Mucosa of descending colon (tissue), 3 donors: ENCODE data around the gene ADIPOR1. TPM values are rescaled to one million over a fixed set of nuclear protein-coding genes. Genes with fewer than 3 reads are reported as not detected.
"Not testable (repeated sequence)": the region's sequence is repeated elsewhere in the genome, so short reads cannot be mapped to it uniquely, and the experiment has no call there.

Experiments
- ATAC-seq: fragments of 200-7000 bp; cut with Tn5 transposase; one replicate; pipeline ENCODE4 v1.9.1; 2020; ENCODE audit warnings: mild to moderate bottlenecking, moderate library complexity
- DNase-seq, 3 donors: peaks; one replicate each; pipeline ENCODE4 v3.0.0-alpha.2; 2020
- H3K36me3 ChIP-seq: fragments of 200-600 bp; one replicate; pipeline ENCODE4 v1.8.0; 2021; ENCODE audit warnings: low read depth, mild to moderate bottlenecking
- H3K4me1 ChIP-seq: fragments of 200-600 bp; one replicate; pipeline ENCODE4 v1.8.0; 2021; ENCODE audit warnings: low read depth, mild to moderate bottlenecking
- H3K4me3 ChIP-seq: fragments of 200-600 bp; one replicate; pipeline ENCODE4 v1.8.0; 2021; ENCODE audit warnings: mild to moderate bottlenecking
- H3K9me3 ChIP-seq: fragments of 200-600 bp; one replicate; pipeline ENCODE4 v1.8.0; 2021; ENCODE audit warnings: mild to moderate bottlenecking
- CTCF ChIP-seq: fragments of 200-600 bp; IDR thresholded peaks from one replicate; pipeline ENCODE4 v1.8.0; 2022; ENCODE audit warnings: antibody characterized with exemption, mild to moderate bottlenecking
- intact Hi-C, 2 donors: fragments of 100-400 bp; cut with DNase I in 1 of 2; cut with micrococcal nuclease in 1 of 2; formaldehyde crosslinking; loops; one replicate each; pipeline versions ENCODE4 v1.11.0 to v1.11.1; 2022; cut with DNase I, micrococcal nuclease
- total RNA-seq, 3 donors: library from RNA; stranded (reverse); fragmentation: NEBNext Ultra II Directional in 2 of 3; extraction: Animal tissue kit (Norgen Biotek cat#: 25700) in 2 of 3; gene quantifications; one replicate each; pipeline versions ENCODE4 v1.2.1 to v1.2.4, GENCODE V29; 2021 to 2023
- donor health status: DM: no; HTN: no; CAD: no; lungs with moderate emphysema.
- donor health status: DM: no; HTN: no; CAD: no.
- donor health status: DM: no; HTN: yes; CAD: no.

The ADIPOR1 gene
- total RNA-seq, 3 donors from 2014 or later = 61.6 to 78.4 (median 65.8) TPM

- DNase-seq (no peak), ATAC-seq (no peak)
- H3K36me3 ChIP-seq = no peaks in the 10 kb centered on the region
Measured at GRCh38 chr1:202987922-202988583, 29.9 kb upstream of the ADIPOR1 start.

GRCh38 chr1:202987255-202987654 lies 29.1 kb upstream of the ADIPOR1 start:
- no peak overlapping the region for H3K4me3 ChIP-seq
- H3K36me3 ChIP-seq = no peaks in the 10 kb centered on the region
- no peak for DNase-seq
- no peak for ATAC-seq
- TF ChIP-seq CTCF = no peak
- H3K9me3 ChIP-seq = no peaks in the 10 kb centered on the region
- intact Hi-C loops = no loop called here
- no peaks in the 10 kb centered on the region for H3K4me1 ChIP-seq

More at GRCh38 chr1:202987922-202988583, 29.9 kb upstream of the ADIPOR1 start:
- Histone ChIP-seq H3K9me3 (no peaks in the 10 kb centered on the region), H3K4me1 (no peaks in the 10 kb centered on the region), H3K4me3 (no peak overlapping the region)
- intact Hi-C loops = no loop called here
- no peak for TF ChIP-seq CTCF

GRCh38 chr1:202986120-202986519 lies 28.0 kb upstream of the ADIPOR1 start:
- H3K4me3 ChIP-seq, H3K36me3 ChIP-seq, H3K4me1 ChIP-seq, DNase-seq, ATAC-seq, intact Hi-C loops, H3K9me3 ChIP-seq: not testable (repeated sequence)

- Histone ChIP-seq H3K4me1 (no peaks in the 10 kb centered on the region), H3K9me3 (no peaks in the 10 kb centered on the region), H3K36me3 (no peaks in the 10 kb centered on the region), H3K4me3 (no peak overlapping the region)
- no peak for TF ChIP-seq CTCF
- ATAC-seq (no peak), DNase-seq (no peak)
- intact Hi-C loops = no loop called here
Measured at GRCh38 chr1:202982715-202983430, 24.8 kb upstream of the ADIPOR1 start.

GRCh38 chr1:202981939-202982338 lies 23.8 kb upstream of the ADIPOR1 start:
- TF ChIP-seq CTCF = no peak
- Histone ChIP-seq H3K4me1 (no peaks in the 10 kb centered on the region), H3K36me3 (no peaks in the 10 kb centered on the region), H3K4me3 (no peak overlapping the region), H3K9me3 (no peaks in the 10 kb centered on the region)
- intact Hi-C loops = no loop called here
- DNase-seq (no peak), ATAC-seq (no peak)

GRCh38 chr1:202979459-202979858 lies 21.3 kb upstream of the ADIPOR1 start:
- Histone ChIP-seq H3K36me3 (no peaks in the 10 kb centered on the region), H3K9me3 (no peaks in the 10 kb centered on the region), H3K4me3 (no peak overlapping the region), H3K4me1 (no peaks in the 10 kb centered on the region)
- ATAC-seq = no peak
- TF ChIP-seq CTCF = no peak
- no peak for DNase-seq
- intact Hi-C loops = no loop called here
